BLaER1 (cell line): ENCODE results near the gene TMEM38A.
"Not testable (repeated sequence)": the region's sequence is repeated elsewhere in the genome, so short reads cannot be mapped to it uniquely, and the experiment has no call there.

Experiments used
- H3K27ac ChIP-seq: shearing (Covaris generic); formaldehyde crosslinking; 2 replicates; pipeline ENCODE4 v1.8.1; 2022
- H3K27me3 ChIP-seq: shearing (Covaris generic); formaldehyde crosslinking; 2 replicates; pipeline ENCODE4 v1.8.1; 2022
- H3K36me3 ChIP-seq: shearing (Covaris generic); formaldehyde crosslinking; 2 replicates; pipeline ENCODE4 v1.8.1; 2022
- H3K4me1 ChIP-seq: shearing (Covaris generic); formaldehyde crosslinking; 2 replicates; pipeline ENCODE4 v1.8.1; 2022
- H3K4me2 ChIP-seq: shearing (Covaris generic); formaldehyde crosslinking; 2 replicates; pipeline ENCODE4 v1.8.1; 2022
- H3K4me3 ChIP-seq: shearing (Covaris generic); formaldehyde crosslinking; 2 replicates; pipeline ENCODE4 v1.8.1; 2022
- H3K9ac ChIP-seq: shearing (Covaris generic); formaldehyde crosslinking; 2 replicates; pipeline ENCODE4 v1.8.1; 2022
- H3K9me3 ChIP-seq: shearing (Covaris generic); formaldehyde crosslinking; 2 replicates; pipeline ENCODE4 v1.8.1; 2022
- H4K20me1 ChIP-seq: shearing (Covaris generic); formaldehyde crosslinking; 2 replicates; pipeline ENCODE4 v1.8.1; 2022
- Cebpa-rat ChIP-seq: shearing (Covaris generic); IDR thresholded peaks from 2 replicates; pipeline ENCODE4 v1.8.1; 2022

Gene TMEM38A

DNA sequence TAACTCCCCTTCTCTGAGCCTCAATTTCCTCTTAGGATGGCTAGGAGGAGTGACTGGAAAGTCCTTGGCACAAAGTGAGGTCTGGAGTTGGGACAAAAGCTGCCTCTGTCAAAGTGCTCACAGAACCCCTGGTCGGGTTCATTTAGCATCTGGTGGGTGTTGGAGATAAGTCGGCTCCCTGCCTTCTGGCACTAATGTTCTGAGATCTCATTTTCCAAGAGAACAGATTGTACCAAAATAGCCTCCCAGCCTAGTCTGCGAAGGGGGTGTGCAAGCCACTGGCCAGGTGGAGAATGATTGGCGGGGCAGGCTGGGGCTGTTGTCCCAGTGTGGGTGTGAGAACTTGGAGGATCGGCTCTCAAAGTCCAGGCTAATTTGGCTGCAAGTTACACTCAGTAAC lies 38.0 kb downstream of the TMEM38A start:
- no peak overlapping the region for H3K9ac ChIP-seq
- no peaks in the 10 kb centered on the region for H3K4me1 ChIP-seq
- no peak for TF ChIP-seq Cebpa-rat
- no peaks in the 10 kb centered on the region for H3K9me3 ChIP-seq
- H4K20me1 ChIP-seq = no peaks in the 10 kb centered on the region
- no peak overlapping the region for H3K4me2 ChIP-seq
- H3K27ac ChIP-seq = no peak overlapping the region
- no peaks in the 10 kb centered on the region for H3K27me3 ChIP-seq
- no peak overlapping the region for H3K4me3 ChIP-seq
- H3K36me3 ChIP-seq = no peaks in the 10 kb centered on the region

DNA sequence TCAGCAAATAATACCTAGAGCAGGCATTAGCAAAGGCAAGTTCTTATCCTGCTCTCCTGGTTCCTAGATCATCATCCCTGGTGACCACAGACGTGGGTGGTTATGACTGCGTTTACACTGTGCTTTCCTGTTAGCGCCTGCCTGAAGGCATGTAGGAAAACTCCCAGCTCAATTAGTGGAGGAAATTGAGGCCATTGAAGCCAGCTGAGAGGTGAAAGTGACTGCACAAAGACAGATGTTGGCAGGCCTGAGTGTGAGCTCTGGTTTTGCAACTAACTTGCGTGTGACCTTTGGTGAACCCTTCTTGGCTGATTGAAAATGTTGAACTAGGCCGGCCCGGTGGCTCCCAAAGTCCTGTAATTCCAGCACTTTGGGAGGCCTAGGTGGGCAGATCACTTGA lies 41.2 kb downstream of the TMEM38A start:
- Histone ChIP-seq H3K27ac (no peak overlapping the region), H3K27me3 (no peaks in the 10 kb centered on the region), H3K9ac (no peak overlapping the region), H3K9me3 (no peaks in the 10 kb centered on the region), H3K4me3 (no peak overlapping the region), H3K4me2 (no peak overlapping the region), H4K20me1 (no peaks in the 10 kb centered on the region), H3K36me3 (no peaks in the 10 kb centered on the region), H3K4me1 (no peaks in the 10 kb centered on the region)
- TF ChIP-seq Cebpa-rat = no peak

DNA sequence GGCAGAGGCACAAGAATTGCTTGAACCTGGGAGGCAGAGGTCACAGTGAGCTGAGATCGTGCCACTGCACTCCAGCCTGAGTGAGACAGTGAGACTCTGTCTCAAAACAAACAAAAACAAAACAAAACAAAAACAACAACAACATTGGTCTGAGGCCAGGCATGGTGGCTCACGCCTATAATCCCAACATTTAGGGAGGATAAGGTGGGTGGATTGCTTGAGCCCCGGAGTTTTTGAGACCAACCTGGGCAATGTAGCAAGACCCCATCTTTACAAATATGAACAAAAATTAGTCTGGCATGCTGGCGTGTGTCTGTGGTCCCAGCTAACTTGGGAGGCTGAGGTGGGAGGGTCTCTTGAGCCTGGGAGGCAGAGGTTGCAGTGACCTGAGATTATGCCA lies 42.7 kb downstream of the TMEM38A start:
- Histone ChIP-seq H3K4me1 (no peaks in the 10 kb centered on the region), H4K20me1 (no peaks in the 10 kb centered on the region), H3K27me3 (no peaks in the 10 kb centered on the region), H3K27ac (no peak overlapping the region), H3K36me3 (no peaks in the 10 kb centered on the region), H3K4me2 (no peak overlapping the region), H3K4me3 (no peak overlapping the region), H3K9ac (no peak overlapping the region), H3K9me3 (no peaks in the 10 kb centered on the region)
- no peak for TF ChIP-seq Cebpa-rat

GRCh38 chr19:16710870-16711269 lies 49.9 kb downstream of the TMEM38A start:
- H4K20me1 ChIP-seq, H3K4me3 ChIP-seq, H3K9ac ChIP-seq, H3K4me1 ChIP-seq, H3K36me3 ChIP-seq, H3K4me2 ChIP-seq, H3K27ac ChIP-seq, H3K27me3 ChIP-seq, H3K9me3 ChIP-seq: not testable (repeated sequence)

GRCh38 chr19:16712295-16712694 lies 51.4 kb downstream of the TMEM38A start:
- H3K27me3 ChIP-seq, H3K9me3 ChIP-seq, H3K4me2 ChIP-seq, H4K20me1 ChIP-seq, H3K36me3 ChIP-seq, H3K4me1 ChIP-seq, H3K27ac ChIP-seq, H3K9ac ChIP-seq, H3K4me3 ChIP-seq: not testable (repeated sequence)

DNA sequence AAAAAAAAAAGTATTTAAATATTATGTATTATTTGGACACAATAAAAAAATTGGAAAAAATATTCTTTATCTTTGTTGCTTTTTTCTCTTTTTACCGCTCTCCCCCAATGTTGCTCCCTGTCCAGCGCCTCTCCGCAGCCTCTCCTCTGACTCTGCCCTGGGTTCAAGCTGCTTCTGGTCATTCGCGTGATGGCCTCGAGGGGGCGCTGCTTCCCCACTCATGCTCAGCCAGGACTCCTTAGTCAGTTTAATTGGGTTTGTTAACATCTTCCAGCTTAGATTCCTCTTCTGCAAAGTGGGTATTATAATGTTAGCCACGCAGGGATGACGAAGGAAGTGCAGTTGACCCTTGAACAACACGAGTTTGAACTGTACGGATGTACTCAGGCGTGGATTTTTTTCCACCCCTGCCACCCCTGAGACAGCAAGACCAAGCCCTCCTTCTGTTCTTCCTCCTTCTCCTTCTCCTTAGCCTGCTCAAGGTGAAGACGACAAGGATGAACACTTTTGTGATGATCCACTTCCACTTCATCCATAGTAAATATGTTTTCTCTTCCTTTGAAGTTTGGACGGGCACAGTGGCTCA lies 53.9 kb downstream of the TMEM38A start:
- H3K9me3 ChIP-seq = no peaks in the 10 kb centered on the region
- H4K20me1 ChIP-seq = no peaks in the 10 kb centered on the region
- H3K4me1 ChIP-seq = peaks cover 15% of the 10 kb centered on the region
- no peak overlapping the region for H3K4me2 ChIP-seq
- TF ChIP-seq Cebpa-rat = no peak
- H3K27me3 ChIP-seq = no peaks in the 10 kb centered on the region
- H3K36me3 ChIP-seq = no peaks in the 10 kb centered on the region
- no peak overlapping the region for H3K9ac ChIP-seq
- H3K27ac ChIP-seq = no peak overlapping the region
- no peak overlapping the region for H3K4me3 ChIP-seq

GRCh38 chr19:16715611-16716010 lies 54.7 kb downstream of the TMEM38A start:
- H3K9me3 ChIP-seq = no peaks in the 10 kb centered on the region
- no peak overlapping the region for H3K4me2 ChIP-seq
- H3K4me3 ChIP-seq = no peak overlapping the region
- H4K20me1 ChIP-seq = no peaks in the 10 kb centered on the region
- H3K27me3 ChIP-seq = no peaks in the 10 kb centered on the region
- no peak overlapping the region for H3K9ac ChIP-seq
- H3K4me1 ChIP-seq = peaks cover 17% of the 10 kb centered on the region
- no peak for TF ChIP-seq Cebpa-rat
- no peak overlapping the region for H3K27ac ChIP-seq
- no peaks in the 10 kb centered on the region for H3K36me3 ChIP-seq

DNA sequence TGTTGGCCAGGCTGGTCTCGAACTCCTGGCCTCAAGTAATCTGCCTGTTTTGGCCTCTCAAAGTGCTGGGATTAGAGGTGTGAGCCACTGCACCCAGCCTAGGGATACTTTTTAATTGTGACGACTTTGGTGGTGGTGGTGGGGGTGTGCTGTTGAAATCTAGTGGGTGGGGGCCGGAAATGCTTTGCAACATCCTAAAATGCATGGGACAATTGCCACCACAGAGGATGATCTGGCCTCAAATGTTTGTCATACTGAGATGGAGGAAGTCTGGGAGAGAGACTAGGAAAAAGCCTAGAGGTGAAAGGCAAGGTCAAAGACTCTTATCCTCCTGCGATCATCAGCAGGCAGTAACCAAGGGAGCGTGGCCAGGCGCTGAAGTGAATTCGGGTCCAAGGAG lies 60.1 kb downstream of the TMEM38A start:
- Histone ChIP-seq H3K27me3 (no peaks in the 10 kb centered on the region), H3K9ac (no peak overlapping the region), H3K27ac (no peak overlapping the region), H3K4me3 (no peak overlapping the region), H3K36me3 (no peaks in the 10 kb centered on the region), H3K4me1 (peaks cover 17% of the 10 kb centered on the region), H4K20me1 (no peaks in the 10 kb centered on the region), H3K9me3 (peaks cover 10% of the 10 kb centered on the region), H3K4me2 (no peak overlapping the region)
- TF ChIP-seq Cebpa-rat = no peak

DNA sequence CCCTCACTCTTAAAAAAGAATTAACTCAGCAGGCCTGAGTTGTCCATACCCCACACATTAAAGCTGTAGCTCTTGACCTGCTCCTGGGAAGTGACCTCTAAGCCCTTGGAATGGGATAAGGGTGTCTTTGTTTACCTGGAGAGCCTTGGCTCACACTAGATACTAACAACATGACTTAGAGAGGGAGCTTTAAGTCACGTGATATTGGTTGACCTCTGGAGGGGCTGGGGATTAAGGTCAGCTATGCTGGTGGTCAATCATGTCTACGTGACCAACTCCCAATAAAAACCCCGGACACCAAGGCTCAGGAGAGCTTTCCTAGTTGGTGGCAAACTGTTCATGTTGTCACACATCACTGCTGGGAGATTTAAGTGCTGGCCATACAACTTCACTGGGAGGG lies 61.7 kb downstream of the TMEM38A start:
- no peak overlapping the region for H3K27ac ChIP-seq
- TF ChIP-seq Cebpa-rat = no peak
- H3K4me3 ChIP-seq = no peak overlapping the region

GRCh38 chr19:16726916-16727315 lies 66.0 kb downstream of the TMEM38A start:
- Histone ChIP-seq H4K20me1 (no peaks in the 10 kb centered on the region), H3K4me2 (no peak overlapping the region), H3K27ac (no peak overlapping the region), H3K36me3 (no peaks in the 10 kb centered on the region), H3K9me3 (peaks cover 10% of the 10 kb centered on the region), H3K9ac (no peak overlapping the region), H3K4me3 (no peak overlapping the region), H3K27me3 (no peaks in the 10 kb centered on the region), H3K4me1 (no peaks in the 10 kb centered on the region)
- no peak for TF ChIP-seq Cebpa-rat

More for the DNA sequence above, 61.7 kb downstream of the TMEM38A start:
- Histone ChIP-seq H3K36me3 (no peaks in the 10 kb centered on the region), H3K27me3 (no peaks in the 10 kb centered on the region), H3K4me2 (no peak overlapping the region), H3K9me3 (peaks cover 10% of the 10 kb centered on the region), H4K20me1 (no peaks in the 10 kb centered on the region), H3K4me1 (peaks cover 17% of the 10 kb centered on the region), H3K9ac (no peak overlapping the region)

- H3K4me2 ChIP-seq, H4K20me1 ChIP-seq, H3K4me3 ChIP-seq, H3K4me1 ChIP-seq, H3K27me3 ChIP-seq, H3K36me3 ChIP-seq, H3K9ac ChIP-seq, H3K9me3 ChIP-seq, H3K27ac ChIP-seq: not testable (repeated sequence)
These were observed 74.8 kb downstream of the TMEM38A start for GRCh38 chr19:16735650-16736266.
